NOMO-1 (cell line): ENCODE measurements around the gene CRYBA1.
A peak's percentile ranks its signal among the peaks of the same experiment; 100 is the strongest.
"Not testable (repeated sequence)": the region's sequence is repeated elsewhere in the genome, so short reads cannot be mapped to it uniquely, and the experiment has no call there.

Experiments
- DNase-seq, 2 experiments: peaks; one replicate each; lab custom pipeline; 2025; ENCODE audit not compliant: unreplicated experiment in 2 of 2; lab: John Stamatoyannopoulos, UW

Gene CRYBA1

DNA sequence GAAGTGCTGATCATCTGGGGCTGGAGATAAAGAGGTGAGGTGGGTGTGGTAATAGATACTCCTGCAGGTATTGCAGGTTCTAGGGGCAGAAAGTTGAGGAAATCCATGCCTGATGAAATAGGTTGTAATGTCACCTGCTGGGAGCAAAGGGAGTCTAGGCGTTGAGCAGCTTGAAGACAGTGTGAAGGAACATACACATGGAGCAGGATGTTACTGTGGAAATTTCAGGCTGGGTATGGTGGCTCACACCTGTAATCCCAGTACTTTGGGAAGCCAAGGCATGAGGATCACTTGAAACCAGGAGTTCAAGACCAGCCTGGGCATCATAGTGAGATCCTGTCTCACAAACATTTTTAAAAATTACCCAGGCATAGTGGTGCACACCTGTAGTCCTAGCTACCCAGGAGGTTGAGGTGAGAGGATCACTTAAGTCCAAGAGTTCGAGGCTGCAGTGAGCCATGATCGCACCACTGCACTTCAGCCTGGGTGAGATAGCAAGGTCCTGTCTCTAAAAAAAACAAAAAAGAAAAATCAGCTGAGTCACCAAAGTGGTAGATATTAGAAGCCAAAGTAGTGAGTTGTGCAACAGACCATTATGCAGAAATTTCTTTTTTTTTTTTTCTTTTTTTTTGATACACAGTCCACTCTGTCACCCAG lies 9.1 kb upstream of the CRYBA1 start:
- peak; percentile 55 to 84 for DNase-seq

- DNase-seq: no peak
Measured at GRCh38 chr17:29238133-29238850, 8.4 kb upstream of the CRYBA1 start.

DNA sequence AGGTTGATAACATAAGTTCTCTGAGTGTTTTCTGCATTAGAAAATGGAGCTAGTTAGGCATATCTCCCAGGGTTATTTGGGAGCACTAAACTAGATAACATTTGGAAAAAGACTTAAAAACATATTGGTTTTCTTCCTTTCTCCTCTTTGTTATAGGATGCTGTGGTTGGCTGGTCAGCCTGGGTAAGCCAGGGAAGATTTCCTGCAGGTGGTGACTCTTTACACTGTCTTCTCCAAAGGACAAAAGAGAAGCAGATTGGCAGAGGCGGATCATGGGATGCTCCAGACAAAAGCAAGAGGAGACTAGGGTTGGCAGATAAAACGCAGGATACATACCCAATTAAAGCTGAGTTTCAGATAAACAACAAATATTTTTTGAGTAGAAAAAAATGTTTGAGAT lies 6.2 kb upstream of the CRYBA1 start:
- DNase-seq: no peak

DNA sequence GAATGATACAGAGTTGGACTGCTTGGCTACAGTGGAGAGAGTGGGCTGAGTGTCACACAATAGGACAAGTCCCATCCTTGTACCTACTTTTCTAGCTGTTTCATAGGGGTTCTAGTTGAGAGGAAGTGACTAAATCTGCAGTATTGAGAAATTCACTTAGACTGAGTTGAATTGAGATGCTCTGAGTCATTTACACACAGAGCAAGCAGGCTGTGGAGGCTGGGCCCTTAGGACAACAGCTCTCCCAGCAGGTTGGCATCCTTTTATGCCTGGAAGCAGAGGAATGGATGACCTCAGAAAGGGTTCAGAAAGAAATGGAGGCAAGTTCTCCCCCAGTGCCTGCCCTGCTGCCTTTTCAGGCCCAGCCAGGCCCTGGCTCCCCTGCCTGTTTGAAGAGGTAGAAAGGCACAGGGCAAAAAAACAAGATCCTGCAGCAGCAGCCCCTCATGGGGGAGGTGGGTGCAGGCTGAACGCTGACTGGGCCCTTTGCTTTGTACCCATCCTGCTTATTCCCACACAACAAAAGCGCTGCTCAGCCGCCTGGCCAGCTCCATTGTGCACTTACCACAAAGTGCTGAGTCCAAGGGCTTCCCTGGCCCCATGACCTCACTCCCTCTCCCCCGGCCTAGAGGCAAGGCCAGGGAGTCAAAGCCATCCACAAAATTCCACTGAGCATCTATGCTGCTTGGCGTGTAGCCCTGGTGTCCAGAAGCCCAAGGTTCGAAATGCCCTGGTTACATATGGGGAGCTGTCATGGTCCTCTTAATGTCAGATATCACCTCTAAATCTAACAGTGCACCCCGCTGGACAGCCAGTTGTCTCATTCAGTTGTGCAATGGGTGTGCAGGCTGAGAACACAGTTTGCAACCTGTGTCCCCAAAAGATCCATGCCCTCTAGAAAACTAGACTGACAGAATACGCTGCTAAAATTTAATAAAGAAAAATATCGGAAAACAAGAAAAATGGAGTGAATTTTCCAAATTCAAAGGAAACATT lies 5.4 kb upstream of the CRYBA1 start:
- DNase-seq: peak; percentile 73 to 95

DNA sequence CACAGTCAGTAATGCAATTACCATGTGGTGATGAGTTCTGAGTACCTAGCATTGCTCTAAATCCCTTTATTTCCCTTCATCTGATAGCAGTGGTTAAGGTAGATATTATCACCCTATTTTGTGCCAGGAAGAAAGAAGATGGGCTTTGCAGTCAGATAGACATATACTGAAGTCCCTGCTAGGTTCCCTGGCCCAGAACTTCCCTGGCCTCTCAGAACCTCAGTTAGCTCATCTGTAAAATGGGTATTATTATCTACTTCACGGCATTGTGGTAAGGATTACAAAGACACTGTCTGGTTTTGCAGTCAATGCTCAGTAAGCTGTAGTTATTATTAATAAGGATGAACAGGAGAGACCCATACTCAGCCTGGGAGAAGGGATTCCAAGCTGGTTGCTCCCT lies 4.6 kb upstream of the CRYBA1 start:
- no peak for DNase-seq

DNA sequence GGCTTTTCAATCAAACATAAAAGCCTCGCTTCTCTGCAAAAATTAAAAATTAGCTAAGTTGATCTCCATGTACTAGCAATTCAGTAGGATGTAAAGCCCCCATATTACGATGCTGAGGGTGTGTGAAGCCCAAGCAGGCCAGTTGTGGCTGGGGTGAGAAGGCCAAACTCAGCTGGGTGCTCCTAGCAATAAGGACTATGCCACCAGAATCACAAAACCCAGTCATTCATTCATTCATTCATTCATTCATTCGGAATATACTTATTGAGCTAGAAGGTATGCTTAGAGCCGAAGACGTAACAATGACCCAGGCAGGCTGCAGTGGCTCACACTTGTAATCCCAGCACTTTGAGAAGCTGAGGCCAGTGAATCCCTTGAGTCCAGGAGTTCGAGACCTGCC lies 3.9 kb upstream of the CRYBA1 start:
- DNase-seq: no peak

- DNase-seq: no peak
Measured at GRCh38 chr17:29243792-29244191, 2.9 kb upstream of the CRYBA1 start.

- DNase-seq: no peak
Measured at GRCh38 chr17:29245401-29245800, 1.3 kb upstream of the CRYBA1 start.

GRCh38 chr17:29247219-29247618 lies 560 bp downstream of the CRYBA1 start:
- DNase-seq: no peak

DNA sequence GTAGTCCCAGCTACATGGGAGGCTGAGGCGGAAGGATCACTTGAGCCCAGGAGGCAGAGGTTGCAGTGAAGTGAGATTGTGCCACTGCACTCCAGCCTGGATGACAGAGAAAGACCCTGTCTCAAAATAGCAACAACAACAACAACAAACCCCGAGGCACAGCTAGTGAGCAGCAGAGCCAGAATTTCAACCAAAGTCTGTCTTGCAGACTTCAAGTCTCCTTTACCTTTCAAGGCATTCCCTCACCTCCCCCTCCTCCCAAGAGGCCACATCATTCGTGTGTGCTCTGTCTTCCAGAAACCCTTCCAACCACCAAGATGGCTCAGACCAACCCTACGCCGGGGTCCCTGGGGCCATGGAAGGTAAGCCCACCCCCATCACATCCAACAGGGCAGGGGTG lies 2.2 kb downstream of the CRYBA1 start:
- DNase-seq: no peak

DNA sequence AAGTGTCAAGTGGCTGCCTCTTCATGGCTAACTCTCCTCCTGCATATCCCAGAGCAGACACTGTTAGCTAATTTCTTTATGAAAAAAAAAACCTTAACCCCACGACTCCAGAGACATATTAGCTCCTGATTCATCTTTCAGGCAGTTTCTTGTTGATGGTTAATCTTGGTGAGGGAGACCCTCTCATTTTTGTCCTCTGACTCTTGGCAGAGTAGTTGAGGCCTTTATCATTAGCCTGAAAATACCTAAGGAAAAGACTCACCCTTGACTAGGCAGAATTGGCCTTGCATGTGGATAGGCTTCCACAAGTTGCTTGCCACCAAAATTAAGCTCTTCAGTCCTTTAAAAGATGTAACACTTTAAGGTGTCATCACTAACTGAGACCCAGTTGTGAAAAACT lies 4.0 kb downstream of the CRYBA1 start:
- DNase-seq: no peak

GRCh38 chr17:29251184-29251583 lies 4.5 kb downstream of the CRYBA1 start:
- DNase-seq: no peak

DNA sequence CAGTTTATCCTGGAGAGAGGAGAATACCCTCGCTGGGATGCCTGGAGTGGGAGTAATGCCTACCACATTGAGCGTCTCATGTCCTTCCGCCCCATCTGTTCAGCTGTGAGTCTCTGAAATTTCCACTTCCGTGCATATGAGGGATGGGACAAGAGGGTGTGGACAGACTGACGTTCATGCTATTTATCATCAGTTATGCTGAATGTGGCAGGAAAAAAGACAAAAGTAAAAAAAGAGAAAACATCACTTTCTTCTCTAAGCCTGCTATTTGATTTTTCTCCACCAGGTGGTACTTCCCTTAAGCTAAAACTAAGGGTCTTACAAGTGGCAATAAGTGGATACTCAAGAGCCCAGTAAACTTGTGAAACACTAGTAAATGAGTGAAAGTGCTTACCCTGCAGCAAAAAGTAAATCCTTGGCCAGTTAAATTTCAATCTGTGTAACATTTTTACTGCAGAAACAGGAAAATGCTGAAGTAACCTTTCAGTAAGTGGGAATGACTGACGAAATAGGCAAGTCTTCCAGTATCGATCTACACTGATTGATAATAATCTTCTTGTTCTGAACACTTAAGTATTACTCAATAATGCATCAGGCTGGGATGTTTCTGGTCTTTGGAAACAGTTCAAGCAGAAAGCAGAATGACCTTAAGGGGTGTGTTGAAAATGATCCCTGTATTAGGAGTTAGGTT lies 5.6 kb downstream of the CRYBA1 start:
- DNase-seq: peak in 1 of 2 experiments; percentile 55

GRCh38 chr17:29253037-29253436 lies 6.4 kb downstream of the CRYBA1 start:
- DNase-seq: no peak

- peak; percentile 28 to 77 for DNase-seq
Measured at GRCh38 chr17:29255926-29256522, 9.4 kb downstream of the CRYBA1 start.

DNA sequence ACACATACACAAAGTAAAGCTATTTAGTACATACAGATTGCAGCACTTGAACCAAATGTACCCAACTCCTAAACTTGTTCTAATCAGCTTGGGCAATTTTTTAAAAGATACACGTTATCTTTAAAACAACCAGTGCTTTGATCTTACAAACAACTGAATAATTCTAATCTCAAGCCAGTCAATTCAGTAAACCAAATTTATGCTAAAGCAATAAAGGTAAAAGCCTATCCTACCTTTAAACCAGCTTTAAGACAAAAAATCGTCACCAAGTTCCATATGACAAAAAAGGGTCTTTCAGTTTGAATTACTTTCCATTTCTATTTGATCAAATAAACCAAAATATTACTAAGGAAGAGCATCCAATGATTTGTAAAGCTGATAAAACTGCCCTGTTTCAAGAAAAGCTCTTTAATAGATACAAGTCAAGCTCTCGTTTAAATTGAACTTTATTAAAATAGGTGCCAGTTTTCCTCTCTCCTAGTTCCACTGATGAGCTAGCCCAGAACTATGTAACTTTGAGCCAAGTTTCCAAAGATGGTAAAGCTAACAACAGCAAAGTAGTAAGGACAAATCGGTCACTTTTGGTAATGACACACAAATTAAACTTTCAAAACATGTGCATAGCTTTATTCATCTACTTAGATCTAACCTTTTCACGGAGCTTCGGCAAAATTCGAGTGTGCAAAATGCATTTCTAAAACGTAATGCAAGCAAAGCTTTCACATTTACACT lies 10.2 kb downstream of the CRYBA1 start:
- no peak for DNase-seq

GRCh38 chr17:29257756-29258155 lies 11.1 kb downstream of the CRYBA1 start:
- DNase-seq: peak; percentile 51 to 80

GRCh38 chr17:29263916-29264315 lies 17.3 kb downstream of the CRYBA1 start:
- DNase-seq: no peak

DNA sequence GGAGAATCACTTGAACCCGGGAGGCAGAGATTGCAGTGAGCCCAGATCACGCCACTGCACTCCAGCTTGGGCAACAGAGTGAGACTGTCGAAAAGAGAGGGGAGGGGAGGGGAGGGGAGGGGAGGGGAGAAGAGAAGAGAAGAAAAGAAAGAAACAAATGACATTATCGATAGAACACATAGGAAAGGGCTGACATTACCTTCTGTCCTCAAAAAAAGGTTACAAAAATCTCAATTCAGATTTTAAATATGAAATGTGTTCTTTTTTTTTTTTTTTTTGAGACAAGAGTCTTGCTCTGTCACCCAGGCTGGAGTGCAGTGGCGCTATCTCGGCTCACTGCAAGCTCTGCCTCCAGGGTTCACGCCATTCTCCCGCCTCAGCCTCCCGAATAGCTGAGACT lies 25.3 kb downstream of the CRYBA1 start:
- not testable (repeated sequence) for DNase-seq

- no peak for DNase-seq
Measured at GRCh38 chr17:29273924-29274323, 27.3 kb downstream of the CRYBA1 start.
